ENCODE measurements around the gene NEO1.
"Not testable (repeated sequence)": the region's sequence is repeated elsewhere in the genome, so short reads cannot be mapped to it uniquely, and the experiment has no call there.

Gene NEO1

DNA sequence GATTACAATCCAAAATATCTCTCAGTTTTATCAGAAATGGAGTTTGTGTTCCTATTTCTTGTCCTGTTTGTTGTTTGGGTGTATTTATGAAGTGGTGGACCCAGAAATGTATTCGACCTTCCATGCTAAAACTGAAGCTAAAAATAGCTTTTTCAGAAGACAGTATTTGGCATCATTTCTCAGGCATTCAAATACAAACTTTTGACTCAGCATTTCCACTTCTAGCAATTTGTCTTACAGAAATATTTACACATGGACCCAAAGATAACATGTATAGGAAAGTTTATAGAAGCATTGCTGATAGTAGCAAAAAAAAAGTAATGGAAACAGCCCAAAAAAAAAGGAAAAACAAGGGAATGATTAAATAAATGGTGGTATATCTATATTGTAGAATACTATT lies 160.2 kb downstream of the NEO1 start:
- H3K4me1 Mint-ChIP-seq (ENCODE audit: low read depth) = no peaks in the 10 kb centered on the region

DNA sequence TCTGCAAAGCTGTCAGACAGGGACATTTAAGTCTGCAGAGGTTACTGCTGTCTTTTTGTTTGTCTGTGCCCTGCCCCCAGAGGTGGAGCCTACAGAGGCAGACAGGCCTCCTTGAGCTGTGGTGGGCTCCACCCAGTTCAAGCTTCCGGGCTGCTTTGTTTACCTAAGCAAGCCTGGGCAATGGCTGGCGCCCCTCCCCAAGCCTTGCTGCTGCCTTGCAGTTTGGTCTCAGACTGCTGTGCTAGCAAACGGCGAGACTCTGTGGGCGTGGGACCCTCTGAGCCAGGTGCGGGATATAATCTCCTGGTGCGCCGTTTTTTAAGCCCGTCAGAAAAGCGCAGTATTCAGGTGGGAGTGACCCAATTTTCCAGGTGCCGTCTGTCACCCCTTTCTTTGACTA lies 169.2 kb downstream of the NEO1 start:
- H3K9me3 Mint-ChIP-seq (ENCODE audit: low read depth); H3K36me3 Mint-ChIP-seq; H3K27me3 Mint-ChIP-seq; H3K4me3 Mint-ChIP-seq; H3K27ac Mint-ChIP-seq; H3K4me1 Mint-ChIP-seq (ENCODE audit: low read depth): not testable (repeated sequence)

More for the DNA sequence above, 160.2 kb downstream of the NEO1 start:
- no peak overlapping the region for H3K27ac Mint-ChIP-seq
- peaks cover 4% of the 10 kb centered on the region for H3K9me3 Mint-ChIP-seq (ENCODE audit: low read depth)
- peaks cover 3% of the 10 kb centered on the region for H3K27me3 Mint-ChIP-seq
- peaks cover 2% of the 10 kb centered on the region for H3K36me3 Mint-ChIP-seq
- H3K4me3 Mint-ChIP-seq = no peak overlapping the region

- no peaks in the 10 kb centered on the region for H3K4me1 Mint-ChIP-seq (ENCODE audit: low read depth)
- no peak overlapping the region for H3K27ac Mint-ChIP-seq
- H3K27me3 Mint-ChIP-seq = no peaks in the 10 kb centered on the region
- no peak overlapping the region for H3K4me3 Mint-ChIP-seq
- no peaks in the 10 kb centered on the region for H3K9me3 Mint-ChIP-seq (ENCODE audit: low read depth)
- peaks cover 9% of the 10 kb centered on the region for H3K36me3 Mint-ChIP-seq
These were observed 173.2 kb downstream of the NEO1 start for GRCh38 chr15:73225358-73226015.

GRCh38 chr15:73226093-73226814 lies 174.0 kb downstream of the NEO1 start:
- H3K9me3 Mint-ChIP-seq (ENCODE audit: low read depth) = no peaks in the 10 kb centered on the region
- H3K36me3 Mint-ChIP-seq = peaks cover 9% of the 10 kb centered on the region
- no peak overlapping the region for H3K4me3 Mint-ChIP-seq

DNA sequence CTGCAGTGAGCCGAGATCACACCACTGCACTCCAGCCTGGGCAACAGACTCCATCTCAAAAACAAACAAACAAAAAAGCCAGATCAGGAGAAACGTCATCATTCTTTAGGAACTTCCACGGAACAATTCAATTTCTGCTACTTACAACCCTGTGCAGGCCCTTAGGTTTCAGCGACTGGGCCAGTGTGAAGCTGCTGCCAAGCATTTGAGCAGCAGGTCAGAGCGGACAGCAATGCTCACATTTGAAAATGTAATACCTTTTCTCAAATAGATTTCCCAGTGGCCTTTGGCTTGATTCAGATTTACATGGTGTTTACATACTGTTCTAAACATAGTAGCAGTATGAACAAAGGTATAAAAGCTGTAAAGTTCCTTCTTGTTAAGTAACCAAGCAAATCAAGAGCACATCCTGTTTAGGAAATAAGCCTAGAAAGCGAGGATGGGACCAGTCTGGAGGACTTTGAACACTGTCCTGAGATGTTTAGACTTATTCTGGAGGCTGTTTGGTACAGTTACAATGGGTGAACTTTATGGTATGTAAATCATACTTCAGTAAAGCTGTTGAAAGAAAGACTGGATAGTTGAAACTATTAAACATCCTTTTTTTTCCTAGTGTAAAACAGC lies 175.3 kb downstream of the NEO1 start:
- Mint-ChIP-seq H3K9me3 (ENCODE audit: low read depth) (no peaks in the 10 kb centered on the region), H3K4me1 (ENCODE audit: low read depth) (no peaks in the 10 kb centered on the region), H3K36me3 (peaks cover 7% of the 10 kb centered on the region), H3K27me3 (no peaks in the 10 kb centered on the region), H3K27ac (no peak overlapping the region), H3K4me3 (no peak overlapping the region)

More at GRCh38 chr15:73226093-73226814, 174.0 kb downstream of the NEO1 start:
- Mint-ChIP-seq H3K4me1 (ENCODE audit: low read depth) (no peaks in the 10 kb centered on the region), H3K27ac (no peak overlapping the region), H3K27me3 (no peaks in the 10 kb centered on the region)

DNA sequence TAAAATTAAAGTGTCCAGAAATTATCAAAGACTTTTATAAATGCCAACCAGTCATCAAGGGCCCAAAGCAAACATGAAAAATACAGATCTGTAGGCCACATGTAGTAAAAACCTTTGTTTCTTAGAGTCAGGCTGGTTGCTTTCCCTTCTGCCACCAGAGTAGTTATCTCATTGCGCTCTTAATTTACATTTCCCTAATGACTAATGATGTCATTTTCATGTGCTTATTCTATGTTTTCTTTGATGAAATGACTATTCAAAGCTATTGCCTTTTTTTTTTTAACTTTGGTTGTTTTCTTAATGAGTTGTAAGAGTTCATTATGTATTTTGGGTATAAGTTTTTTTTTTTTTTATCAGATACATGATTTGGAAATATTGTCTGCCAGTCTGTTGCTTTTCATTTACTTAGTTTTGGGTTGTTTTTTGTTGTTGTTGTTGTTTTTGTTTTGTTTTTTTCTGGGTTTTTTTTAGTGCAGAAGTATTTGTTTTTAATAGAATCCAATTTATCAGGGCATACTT lies 175.9 kb downstream of the NEO1 start:
- Mint-ChIP-seq H3K27me3 (no peaks in the 10 kb centered on the region), H3K9me3 (ENCODE audit: low read depth) (no peaks in the 10 kb centered on the region), H3K27ac (no peak overlapping the region)

GRCh38 chr15:73231661-73232419 lies 179.6 kb downstream of the NEO1 start:
- H3K9me3 Mint-ChIP-seq (ENCODE audit: low read depth) = no peaks in the 10 kb centered on the region
- no peaks in the 10 kb centered on the region for H3K4me1 Mint-ChIP-seq (ENCODE audit: low read depth)
- H3K4me3 Mint-ChIP-seq = no peak overlapping the region
- H3K36me3 Mint-ChIP-seq = peaks cover 5% of the 10 kb centered on the region
- no peaks in the 10 kb centered on the region for H3K27me3 Mint-ChIP-seq
- H3K27ac Mint-ChIP-seq = no peak overlapping the region

More for the DNA sequence above, 175.9 kb downstream of the NEO1 start:
- peaks cover 5% of the 10 kb centered on the region for H3K36me3 Mint-ChIP-seq
- H3K4me3 Mint-ChIP-seq = no peak overlapping the region
- H3K4me1 Mint-ChIP-seq (ENCODE audit: low read depth) = no peaks in the 10 kb centered on the region

- Mint-ChIP-seq H3K27ac (no peak overlapping the region), H3K9me3 (ENCODE audit: low read depth) (no peaks in the 10 kb centered on the region), H3K27me3 (no peaks in the 10 kb centered on the region), H3K4me1 (ENCODE audit: low read depth) (no peaks in the 10 kb centered on the region), H3K36me3 (peaks cover 5% of the 10 kb centered on the region), H3K4me3 (no peak overlapping the region)
These were observed 180.5 kb downstream of the NEO1 start for GRCh38 chr15:73232776-73233175.

- Mint-ChIP-seq H3K9me3 (ENCODE audit: low read depth) (no peaks in the 10 kb centered on the region), H3K4me1 (ENCODE audit: low read depth) (no peaks in the 10 kb centered on the region), H3K4me3 (no peak overlapping the region), H3K36me3 (peaks cover 5% of the 10 kb centered on the region), H3K27me3 (no peaks in the 10 kb centered on the region), H3K27ac (no peak overlapping the region)
These were observed 181.4 kb downstream of the NEO1 start for GRCh38 chr15:73233623-73234022.

DNA sequence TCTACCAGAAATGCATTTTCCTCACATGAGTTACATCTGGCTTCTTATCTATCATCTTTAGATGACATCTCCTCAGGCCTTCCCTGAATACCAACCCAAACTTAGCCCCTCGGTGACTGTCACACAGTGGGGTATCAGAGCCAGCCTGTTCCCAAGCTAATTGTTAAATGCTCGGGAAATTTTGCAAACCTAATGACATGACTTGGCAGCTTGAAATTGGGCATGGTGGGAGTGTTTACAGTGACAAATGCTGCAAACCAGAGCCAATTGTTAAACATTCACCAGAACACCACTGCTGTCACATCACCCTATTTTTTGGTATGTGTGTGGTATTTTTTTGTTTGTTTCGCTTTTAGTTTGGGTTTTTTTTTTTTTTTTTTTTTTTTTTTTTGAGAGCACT lies 185.6 kb downstream of the NEO1 start:
- H3K9me3 Mint-ChIP-seq (ENCODE audit: low read depth) = no peaks in the 10 kb centered on the region
- H3K4me3 Mint-ChIP-seq = no peak overlapping the region
- no peak overlapping the region for H3K27ac Mint-ChIP-seq
- H3K4me1 Mint-ChIP-seq (ENCODE audit: low read depth) = no peaks in the 10 kb centered on the region
- H3K27me3 Mint-ChIP-seq = no peaks in the 10 kb centered on the region
- H3K36me3 Mint-ChIP-seq = no peaks in the 10 kb centered on the region

DNA sequence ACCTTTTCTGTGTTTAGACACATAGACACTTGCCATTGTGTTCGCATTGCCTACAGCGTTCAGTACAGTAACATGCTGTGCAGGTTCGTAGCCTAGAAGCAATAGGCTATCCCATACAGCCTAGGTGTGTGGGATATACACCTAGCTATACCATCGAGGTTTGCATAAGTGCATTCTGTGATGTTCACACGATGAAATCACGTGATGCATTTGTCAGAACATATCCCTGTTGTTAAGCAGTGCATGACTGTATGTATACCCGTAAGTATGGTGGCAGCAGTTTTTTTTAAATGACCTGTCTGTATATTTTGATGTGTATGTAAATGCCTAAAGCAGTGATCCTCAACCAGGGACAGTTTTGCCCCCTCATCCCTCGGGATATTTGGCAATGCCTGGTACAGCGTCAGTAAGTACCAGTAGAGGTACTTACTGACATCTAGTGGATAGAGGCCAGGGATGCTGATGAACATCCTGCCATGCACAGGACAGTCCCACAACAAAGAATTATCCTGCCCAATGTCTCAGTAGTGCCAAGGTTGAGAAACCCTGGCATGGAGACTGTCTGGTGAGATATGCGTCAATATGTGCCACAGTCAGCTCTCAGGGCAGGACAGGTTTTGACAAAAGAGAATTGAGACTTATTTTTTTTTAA lies 187.4 kb downstream of the NEO1 start:
- Mint-ChIP-seq H3K9me3 (ENCODE audit: low read depth) (no peaks in the 10 kb centered on the region), H3K4me3 (no peak overlapping the region), H3K36me3 (no peaks in the 10 kb centered on the region), H3K4me1 (ENCODE audit: low read depth) (no peaks in the 10 kb centered on the region), H3K27ac (no peak overlapping the region), H3K27me3 (no peaks in the 10 kb centered on the region)

DNA sequence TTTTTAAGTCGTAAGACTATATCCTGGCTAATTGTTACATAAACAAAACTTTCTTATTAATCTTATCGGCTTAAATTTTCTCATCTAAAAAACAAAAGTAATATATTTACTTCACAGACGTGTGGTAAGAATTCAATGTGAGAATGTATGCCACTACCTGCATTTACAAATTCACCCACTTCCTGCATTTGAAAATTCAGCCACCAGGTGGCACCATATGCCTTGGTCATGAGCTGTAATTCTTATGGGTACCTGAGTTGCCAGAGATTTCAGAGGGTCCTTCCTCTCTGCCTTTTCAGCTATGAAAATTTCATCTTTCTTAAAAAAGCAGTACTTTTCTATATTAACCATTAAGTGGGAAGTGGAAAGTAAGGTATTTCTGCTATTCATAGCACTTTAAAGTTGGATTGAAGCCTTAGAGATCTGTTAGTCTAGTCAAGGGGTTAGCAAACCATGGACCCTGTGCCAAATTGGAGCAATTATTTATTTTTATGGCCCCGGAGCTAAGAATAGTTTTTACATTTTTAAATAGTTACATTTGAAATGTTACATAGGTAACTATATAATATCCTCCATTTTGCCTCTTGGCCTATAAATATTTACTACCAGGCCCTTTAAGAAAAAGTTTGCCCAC lies 188.7 kb downstream of the NEO1 start:
- H3K27ac Mint-ChIP-seq = no peak overlapping the region
- H3K4me3 Mint-ChIP-seq = no peak overlapping the region
- H3K36me3 Mint-ChIP-seq = peaks cover 2% of the 10 kb centered on the region
- no peaks in the 10 kb centered on the region for H3K4me1 Mint-ChIP-seq (ENCODE audit: low read depth)
- H3K27me3 Mint-ChIP-seq = peaks cover 1% of the 10 kb centered on the region
- no peaks in the 10 kb centered on the region for H3K9me3 Mint-ChIP-seq (ENCODE audit: low read depth)

DNA sequence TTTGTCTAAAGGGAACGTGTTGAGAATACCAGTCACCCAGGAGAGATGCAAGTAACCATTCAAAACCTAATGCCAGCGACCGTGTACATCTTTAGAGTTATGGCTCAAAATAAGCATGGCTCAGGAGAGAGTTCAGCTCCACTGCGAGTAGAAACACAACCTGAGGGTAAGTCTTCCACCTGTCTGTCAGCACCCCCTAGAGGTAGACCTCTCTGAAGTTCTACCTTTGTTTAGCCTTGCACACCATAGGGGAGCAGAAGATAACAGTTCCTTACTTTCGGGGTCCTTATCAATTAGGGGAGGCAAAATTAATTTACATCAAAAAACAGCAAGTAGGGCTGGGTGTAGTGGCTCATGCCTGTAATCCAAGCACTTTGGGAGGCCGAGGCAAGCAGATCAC lies 192.1 kb downstream of the NEO1 start:
- Mint-ChIP-seq H3K27ac (no peak overlapping the region), H3K36me3 (peaks cover 6% of the 10 kb centered on the region), H3K27me3 (peaks cover 1% of the 10 kb centered on the region), H3K9me3 (ENCODE audit: low read depth) (no peaks in the 10 kb centered on the region), H3K4me3 (no peak overlapping the region), H3K4me1 (ENCODE audit: low read depth) (no peaks in the 10 kb centered on the region)

- Mint-ChIP-seq H3K4me3 (no peak overlapping the region), H3K27ac (no peak overlapping the region), H3K36me3 (peaks cover 6% of the 10 kb centered on the region), H3K4me1 (ENCODE audit: low read depth) (no peaks in the 10 kb centered on the region), H3K27me3 (peaks cover 1% of the 10 kb centered on the region), H3K9me3 (ENCODE audit: low read depth) (no peaks in the 10 kb centered on the region)
These were observed 194.2 kb downstream of the NEO1 start for GRCh38 chr15:73246439-73246838.

Data from activated naive CD8-positive, alpha-beta T cell (primary cell).